Activated CD8-positive, alpha-beta memory T cell treated with anti-CD3 and anti-CD28 coated beads for 24 hours (primary cell): ENCODE data around the gene HAUS3.

Experiments
- DNase-seq: peaks from one replicate; pipeline ENCODE4 v3.0.0-alpha.2; 2020

The HAUS3 gene, protein sequence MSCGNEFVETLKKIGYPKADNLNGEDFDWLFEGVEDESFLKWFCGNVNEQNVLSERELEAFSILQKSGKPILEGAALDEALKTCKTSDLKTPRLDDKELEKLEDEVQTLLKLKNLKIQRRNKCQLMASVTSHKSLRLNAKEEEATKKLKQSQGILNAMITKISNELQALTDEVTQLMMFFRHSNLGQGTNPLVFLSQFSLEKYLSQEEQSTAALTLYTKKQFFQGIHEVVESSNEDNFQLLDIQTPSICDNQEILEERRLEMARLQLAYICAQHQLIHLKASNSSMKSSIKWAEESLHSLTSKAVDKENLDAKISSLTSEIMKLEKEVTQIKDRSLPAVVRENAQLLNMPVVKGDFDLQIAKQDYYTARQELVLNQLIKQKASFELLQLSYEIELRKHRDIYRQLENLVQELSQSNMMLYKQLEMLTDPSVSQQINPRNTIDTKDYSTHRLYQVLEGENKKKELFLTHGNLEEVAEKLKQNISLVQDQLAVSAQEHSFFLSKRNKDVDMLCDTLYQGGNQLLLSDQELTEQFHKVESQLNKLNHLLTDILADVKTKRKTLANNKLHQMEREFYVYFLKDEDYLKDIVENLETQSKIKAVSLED

DNA sequence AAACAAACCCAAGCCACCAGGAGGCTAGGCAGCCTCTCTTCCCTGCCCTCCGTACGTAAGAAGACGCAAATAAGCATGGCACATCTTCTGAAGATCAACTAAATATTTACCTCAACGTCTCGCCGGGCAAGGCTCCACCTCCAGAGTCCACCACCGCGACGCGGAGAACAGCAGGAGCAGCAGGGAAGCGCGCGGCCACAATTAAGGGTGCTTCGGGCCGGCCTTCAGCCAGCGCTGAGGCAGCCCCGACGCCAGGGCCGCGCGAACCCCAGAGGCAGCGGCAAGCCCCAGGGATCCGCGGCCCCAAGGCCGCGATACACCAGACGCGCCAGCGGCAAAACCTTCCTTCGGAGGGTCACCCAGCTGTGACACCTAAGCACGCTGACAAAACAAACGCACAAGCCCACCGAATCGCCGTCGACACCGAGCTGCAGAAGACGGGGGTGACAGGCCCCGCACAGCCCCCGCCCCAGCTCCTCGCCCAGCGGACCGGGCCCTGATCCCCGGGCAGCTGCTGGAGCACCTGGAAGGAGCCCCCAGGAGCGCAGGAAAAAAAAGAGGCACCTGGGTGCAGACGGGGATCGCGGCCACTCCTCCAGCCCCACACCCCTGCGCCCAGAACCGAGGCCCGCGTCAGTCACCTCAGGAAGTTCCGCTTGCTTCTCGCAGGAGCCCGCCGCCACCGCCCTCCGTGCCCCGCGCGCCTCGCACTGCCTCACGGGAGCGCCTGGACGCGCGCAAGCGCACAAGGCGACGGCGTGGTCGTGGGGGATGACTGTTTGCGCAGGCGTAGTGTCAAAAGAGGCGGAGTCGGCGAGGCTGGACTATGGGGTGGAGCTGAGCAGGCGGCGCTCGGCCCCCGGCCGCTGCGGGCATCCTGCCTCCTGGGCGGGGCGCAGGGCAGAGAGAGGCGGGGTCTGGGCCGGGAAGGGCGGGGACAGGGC, at the start of gene HAUS3, which contains the start of gene POLN:
Gene HAUS3, minus strand, starts transcription at position 712 of the 944 bp plus-strand sequence. CDS start 1,175 bp downstream, outside the sequence.
Gene POLN, minus strand, starts transcription at position 712 of the 944 bp plus-strand sequence. CDS start 12,890 bp downstream, outside the sequence.
- peak; percentile 100 for DNase-seq

DNA sequence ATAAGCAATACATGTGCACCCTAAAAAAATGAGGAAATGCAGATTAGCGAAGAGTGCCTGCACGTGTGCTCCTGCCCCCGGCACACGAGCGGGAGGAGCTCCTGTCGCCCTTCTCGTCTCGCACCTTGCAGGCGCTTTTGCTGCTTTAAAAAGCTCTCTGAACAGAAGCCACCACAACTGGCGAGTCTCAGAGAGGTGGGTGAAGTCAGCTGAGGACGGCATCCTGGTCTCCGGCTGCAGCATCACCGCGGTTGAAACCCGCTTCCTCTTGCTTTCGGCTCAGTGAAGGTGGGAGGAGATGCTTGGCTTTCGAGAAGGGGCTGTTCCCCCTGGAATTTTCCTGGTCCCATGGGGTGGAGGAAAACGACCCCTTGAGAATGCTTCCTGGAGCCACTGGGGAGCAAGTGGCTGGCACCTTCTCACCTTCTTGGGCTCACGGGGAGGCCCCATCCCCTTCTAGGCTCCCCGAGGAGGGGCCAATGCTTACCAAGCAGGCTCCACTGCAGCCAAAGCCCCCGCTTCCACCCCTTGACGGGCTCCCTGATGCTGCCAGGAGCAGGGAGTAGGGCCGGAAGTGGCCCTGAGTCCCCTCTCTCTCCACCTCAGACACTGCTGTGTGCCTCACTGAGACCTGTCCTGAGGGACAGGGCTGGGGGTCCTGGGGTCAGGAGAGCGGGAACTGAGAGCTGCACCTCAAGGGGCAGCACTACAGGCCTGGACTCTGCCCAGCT, 49.2 kb upstream of the HAUS3 start:
- peak; percentile 82 for DNase-seq

DNA sequence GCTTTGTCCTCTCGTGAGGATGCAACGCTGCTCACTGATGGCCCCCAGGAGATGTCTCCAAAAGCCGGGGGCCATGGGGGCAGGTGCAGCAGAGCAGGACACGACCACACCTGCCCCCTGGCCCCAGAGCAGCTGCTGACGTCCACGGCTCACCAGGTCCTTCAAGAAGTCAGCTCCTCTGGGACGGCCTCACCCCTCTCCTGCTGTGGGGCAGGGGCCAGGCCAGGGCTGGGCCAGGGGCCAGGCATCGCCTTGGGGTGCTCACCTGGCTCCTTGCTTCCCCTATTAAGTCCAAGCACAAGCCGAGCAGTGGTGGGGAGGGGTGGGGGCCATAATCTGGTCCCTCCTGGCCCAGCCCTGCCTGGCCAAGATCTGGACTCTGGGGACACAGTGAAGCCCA, 48.6 kb upstream of the HAUS3 start:
- DNase-seq: peak; percentile 59

DNA sequence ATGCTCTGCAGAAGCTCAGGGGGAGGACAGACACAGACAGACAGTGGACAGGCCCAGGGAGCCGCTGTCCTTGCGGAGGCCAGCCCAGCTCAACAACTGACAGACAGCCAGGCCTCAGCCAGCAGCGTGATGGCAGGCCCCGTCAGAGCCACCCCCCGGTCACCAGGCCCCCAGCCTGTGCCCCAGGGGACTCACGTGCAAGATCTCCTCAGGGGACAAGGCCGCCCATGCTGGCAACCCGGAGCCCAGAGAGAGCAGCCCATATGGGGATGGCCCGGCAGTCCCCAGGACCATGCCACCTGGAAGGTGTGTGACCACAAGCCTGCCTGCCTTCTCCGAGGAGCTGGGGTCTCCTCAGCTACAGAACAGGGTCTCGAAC, 48.0 kb upstream of the HAUS3 start:
- DNase-seq: peak; percentile 57

DNA sequence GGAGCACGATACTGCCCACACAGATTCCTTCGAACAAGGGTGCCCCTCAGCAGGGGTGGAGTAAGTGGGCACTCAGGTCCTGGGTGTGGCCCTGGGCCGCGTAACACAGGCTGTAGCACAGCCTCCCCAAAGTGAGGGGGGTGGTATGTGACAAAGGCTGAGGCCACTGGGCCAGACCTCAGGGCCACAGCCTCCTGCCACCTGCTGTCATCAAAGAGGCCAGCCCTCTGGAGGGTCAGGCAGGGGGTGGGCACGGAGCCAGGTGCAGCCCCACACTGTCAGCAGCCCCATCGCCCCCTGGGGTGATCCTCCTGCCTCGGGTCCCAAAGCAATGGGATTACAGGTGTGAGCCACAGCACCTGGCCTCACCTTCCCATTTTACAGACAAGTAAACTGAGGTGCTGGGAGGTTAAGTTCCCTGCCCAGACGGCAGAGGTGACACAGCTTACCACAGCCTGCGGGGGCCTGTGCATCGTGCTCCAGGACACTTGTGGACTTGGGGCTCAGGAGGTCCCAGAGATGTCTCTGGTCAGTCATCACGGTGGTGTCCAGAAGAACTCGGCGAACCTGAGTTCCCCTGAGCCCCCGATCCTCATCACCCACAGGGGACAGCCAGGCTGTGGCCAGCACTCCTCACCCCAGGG, 47.5 kb upstream of the HAUS3 start:
- no peak for DNase-seq

DNA sequence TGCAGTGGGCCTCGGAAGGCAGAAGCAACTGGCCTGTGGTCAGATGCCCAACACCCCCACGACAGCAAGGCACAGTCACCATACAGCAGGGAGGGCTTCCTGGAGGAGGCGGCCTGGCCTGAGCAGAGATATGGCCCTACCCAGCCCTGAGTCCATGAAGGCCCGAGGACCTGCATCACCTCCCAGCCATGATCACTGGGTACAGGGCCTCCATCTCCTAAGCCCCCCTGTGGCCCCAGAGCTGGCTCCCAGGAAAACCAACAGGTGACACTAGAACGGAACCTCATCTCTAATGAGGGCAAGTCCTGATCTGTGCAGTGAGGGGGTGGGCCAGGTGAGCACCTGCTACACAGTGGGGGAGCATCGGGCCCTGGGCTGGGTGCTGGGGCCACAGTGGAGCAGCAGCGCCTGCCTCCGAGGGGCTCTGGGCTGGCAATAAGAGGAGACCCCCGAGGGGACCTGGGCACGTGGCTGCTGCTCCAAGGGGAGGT, 46.2 kb upstream of the HAUS3 start:
- DNase-seq: no peak

DNA sequence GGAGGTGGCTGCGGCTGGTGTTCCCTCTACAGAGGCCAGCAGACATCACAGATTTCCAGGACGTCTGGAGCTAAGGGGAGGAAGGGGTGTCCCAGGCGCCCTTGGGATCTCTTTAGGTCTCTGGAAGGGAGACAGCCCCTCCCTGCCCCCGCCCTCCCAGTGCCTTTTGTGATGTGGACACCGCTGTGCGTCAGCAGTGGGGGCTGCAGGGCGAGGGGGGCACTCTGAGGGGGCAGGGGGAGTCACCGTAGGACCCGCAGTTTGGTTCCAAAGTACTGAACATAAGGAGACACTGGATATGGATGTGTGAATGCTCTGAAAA, 45.6 kb upstream of the HAUS3 start:
- DNase-seq: no peak

DNA sequence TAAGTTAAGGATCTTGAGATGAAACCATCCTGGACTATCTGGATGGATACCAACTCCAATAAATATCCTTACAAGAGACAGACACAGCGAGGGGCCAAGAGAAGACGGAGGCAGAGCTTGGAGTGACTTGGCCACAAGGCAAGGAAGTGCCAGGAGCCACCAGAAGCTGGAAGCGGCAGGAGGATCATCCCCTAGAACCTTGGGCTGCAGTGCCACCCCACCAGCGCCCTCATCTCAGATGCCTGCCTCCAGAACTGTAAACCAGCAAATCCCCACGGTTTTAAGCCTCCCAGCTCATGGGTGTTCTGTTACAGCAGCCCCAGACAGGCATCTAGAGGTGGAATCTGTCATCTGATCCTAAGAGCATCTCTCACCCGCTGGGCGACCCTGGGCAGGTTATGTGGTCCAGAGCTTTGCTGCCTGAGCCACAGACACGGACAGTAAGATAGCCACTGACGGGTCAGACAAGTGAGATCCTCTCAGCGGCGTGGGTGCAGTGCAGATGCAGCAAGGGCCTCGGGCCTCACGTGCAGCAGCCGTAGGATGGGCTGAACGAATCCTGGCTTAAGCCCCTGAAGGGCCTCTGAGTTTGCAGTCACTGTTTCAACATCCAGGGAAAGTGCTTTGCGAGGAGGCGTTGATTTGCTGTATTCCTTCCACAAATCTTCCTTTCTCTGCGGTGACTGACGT, 45.1 kb upstream of the HAUS3 start:
- no peak for DNase-seq

DNA sequence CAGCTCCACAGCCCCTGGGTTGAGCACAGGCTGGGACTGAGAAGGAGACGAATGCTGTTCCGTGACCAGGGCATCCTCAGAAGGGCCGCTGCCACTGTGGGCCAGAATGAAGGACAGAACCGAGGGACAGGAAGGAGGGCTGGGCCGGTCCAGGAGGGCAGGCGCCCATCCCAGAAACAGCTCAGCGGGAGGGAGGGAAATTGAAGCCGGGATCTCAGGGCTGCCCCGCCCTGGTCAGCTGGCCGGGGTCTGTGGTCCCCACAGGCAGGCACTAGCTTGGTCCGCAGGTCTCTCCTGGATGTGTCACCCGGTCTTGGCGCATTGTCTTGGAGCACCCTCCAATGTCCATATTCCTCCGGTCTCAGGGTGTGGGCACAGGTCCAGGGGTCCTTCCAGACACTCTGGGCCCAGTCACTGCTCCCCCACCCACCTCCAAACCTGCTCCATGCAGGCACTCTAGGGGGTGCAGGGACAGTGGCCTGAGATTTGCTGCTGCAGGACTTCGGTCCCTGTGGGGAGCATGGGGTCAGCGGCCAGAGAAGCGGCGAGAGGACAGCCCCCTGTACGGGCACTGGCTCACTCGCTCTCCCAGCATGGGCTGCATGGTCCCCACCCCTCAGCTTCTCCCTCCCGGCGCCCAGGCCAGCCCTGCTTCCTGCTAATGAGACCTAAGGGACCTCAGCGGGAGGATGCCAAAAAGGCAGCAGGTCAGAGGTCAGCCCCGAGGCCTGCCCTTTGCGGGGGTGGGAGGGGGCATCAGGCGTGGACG, 43.9 kb upstream of the HAUS3 start:
- no peak for DNase-seq

DNA sequence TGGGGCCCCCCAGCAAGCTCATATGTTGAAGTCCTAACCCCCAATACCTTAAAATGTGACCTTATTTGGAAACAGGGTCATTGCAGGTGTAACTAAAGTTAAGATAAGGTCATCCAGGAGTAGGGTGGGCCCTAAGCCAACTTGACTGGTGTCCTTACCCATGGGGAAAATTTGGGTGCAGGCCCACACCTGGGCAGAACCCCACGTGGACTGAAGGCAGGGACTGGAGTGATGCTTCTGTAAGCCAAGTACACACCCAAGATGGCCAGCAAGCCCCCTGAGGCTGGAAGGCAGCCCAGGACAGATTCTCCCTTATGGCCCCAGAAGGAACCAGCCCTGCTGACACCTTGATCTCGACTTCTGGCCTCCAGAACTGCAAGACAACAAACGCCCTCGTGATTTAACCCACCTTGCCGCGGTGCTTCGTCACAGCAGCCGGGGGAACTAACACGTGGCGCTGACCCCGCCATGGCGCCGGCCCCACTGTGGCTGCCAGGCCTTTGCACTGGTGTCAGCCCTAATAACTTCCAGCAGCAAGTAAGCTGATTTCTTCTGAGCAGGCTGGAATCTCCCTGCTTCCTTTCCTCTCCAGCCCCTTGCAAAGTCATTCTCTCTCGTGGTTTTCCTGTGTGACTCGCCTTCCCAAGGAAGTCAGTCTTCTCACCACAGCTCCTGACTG, 43.2 kb upstream of the HAUS3 start:
- no peak for DNase-seq

DNA sequence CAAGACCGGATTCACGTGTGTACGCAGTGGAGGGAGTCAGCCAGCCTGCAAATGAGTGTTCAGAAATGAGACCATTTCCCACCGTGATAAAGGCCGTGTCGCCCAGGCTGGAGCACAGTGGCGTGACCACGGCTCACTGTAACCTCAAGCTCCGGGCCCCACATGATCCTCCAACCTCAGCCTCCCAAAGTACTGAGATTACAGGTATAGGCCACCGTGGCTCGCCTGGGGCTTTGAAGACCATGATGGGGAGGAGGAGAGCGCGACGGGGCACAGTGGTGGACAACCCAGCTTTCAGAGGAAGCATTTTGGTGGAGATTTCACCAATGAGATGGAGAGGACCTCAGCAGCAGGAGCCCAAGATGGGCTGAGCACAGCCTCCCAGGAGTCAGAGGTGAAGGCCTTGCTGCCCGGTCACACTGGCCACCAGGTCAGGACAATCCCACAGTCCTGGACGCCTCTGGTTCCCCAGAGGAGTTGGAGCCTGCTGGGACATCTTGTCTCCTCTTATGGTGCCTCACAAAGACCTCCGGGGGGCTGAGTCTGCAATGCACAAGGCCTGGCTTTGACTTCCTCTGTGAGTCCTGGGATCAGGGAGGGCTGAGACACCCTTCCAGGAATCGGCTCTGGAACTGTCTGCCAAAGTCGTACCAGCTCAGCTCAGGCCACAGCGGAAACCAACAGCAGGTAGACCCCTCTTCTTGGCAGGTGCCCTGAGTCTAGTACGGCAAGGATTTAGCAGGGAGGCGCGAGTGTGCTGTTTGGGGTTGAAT, 42.4 kb upstream of the HAUS3 start:
- DNase-seq: no peak

DNA sequence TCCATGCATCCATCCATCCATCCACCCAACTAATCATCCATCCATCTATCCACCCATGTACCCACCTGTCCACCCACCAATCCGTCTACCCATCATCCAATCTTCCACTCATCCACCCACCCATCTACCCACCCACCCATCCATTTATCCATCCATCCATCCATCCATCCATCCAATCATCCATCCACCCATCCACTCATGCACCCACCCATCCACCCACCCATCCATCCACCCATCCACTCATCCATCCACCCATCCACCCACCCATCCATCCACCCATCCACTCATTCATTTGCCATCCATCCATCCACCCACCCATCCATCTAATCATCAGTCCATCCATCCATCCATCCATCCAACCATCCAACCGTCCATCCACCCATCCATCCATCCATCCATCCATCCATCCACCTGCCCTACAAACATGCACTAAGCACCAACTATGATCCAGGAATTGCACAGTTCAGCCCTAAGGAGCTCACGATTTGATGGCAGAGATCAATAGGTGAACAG, 41.3 kb upstream of the HAUS3 start:
- DNase-seq: no peak

DNA sequence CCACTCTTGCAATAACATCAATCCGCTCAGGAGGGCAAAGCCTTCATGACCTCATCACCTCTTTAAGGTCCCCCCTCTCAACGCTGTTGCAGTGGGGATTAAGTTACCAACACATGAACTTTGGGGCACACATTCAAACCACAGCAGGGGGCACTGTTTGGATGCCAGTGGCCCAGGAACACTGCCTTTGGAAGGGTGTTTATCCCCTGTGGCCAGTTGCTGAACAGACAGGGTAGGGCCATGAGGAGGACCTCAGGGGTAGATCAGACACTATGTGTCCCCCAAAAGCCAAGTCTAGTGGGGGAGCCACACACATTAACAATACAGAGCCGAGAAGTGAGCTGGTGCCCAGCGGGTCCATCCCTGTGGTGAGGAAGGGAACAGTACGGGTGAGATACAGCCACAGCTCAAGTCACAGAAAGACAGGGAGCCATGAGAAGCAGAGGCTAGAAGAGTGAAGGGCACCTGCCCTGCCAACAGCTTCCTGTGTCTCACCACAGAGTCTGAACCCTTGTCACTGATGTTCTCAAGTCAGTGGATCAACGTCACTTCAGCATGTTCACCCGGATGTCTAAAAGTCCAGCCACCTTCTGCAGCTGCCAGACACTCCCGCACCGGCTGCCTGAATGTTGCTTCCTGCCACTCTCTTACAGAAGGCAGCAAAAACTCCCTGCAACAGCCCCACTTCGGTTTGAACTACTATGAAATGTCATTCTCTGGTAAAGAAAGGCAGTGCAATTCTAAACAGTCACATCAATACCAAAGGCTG, 39.8 kb upstream of the HAUS3 start:
- DNase-seq: peak; percentile 84

DNA sequence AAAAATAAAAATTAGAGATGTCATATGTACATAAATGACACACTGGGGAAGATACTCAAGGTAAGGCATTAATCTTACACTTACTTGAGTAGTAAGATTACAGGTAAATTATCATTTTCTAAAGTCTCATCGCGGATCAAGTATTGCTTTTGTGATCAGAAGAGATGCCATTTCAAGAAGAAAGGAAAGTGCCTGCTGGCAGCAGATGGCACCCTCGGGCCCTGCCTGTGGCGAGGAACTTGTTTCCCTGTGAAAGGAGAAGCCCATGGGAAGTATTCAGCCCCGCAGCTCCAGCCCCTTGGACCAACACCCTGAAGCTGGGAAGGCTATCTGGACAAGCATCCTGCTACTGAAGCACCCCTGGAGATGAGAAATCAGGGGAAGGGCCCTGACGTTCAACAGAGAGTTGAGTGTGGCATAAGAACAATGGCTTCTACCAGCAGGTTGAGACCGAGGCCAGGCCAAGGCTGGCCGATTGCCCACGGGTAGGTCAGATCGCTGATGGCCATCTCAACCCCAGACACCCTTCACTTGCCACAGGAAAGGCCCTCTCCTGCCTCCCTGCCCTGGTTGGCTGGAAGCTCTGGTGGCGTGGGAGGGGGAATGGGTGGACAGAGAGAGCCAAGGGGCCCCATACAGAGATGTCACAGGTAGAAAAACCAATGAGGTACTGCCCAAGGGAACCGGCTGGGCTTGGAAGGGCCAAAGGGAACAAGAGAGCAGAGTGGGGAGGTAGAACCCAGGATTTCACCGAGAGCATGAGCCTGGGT, 38.8 kb upstream of the HAUS3 start:
- DNase-seq: no peak

DNA sequence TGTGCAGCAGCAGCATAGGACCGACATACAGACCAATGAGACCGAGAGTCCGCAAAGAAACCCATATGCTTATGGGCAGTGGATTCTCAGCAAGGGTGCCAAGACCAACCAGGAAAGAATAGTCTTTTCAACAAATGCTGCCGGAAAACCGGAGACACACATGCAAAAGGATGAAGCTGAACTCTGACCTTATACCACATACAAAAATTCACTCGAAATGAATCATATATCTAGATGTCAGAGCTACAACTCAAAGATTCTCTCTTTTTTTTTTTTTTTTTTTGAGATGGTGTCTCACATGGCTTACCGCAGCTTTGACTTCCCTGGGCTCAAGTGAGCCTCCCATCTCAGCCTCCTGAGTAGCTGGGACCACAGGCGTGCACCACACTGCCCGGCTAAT, 36.0 kb upstream of the HAUS3 start:
- no peak for DNase-seq

DNA sequence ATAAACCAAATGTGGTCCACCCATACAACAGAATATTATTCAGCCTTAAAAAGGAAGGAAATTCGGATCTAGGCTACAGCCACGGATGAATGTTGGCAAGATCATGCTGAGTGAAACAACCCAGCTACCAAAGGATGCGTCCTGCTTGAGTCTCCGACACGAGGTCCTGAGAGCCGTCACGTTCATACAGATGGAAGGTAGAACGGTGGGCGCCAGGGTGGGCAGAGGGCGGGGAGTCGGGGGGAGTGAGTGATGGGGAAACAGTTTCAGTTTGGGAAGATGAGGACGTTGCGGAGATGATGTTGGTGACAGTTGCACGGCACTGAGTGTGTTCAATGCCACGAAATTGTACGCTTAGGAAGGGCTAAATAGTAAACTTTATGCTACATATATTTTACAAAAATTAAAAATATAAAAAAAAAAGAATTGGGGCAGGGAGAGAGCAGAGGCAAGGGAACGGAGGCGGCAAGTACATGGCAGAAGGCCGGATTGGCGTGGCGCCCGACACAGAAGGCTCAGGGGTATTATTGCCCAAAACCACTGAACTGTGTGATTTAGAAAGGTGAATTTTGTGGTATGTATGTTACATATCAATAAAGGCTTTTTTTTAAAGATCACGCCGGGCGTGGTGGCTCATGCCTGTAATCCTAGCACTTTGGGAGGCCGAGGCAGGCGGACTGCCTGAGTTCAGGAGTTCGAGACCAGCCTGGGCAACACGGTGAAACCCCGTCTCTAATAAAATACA, 34.8 kb upstream of the HAUS3 start:
- no peak for DNase-seq
